Bronchial epithelial cell (primary cell): Measurements from ENCODE around the gene UQCRFS1. TPM values are rescaled to one million over a fixed set of nuclear protein-coding genes. Genes with fewer than 3 reads are reported as not detected.

Experiments used
- DNase-seq: peaks from one replicate; pipeline ENCODE4 v3.0.0-alpha.2; 2010; ENCODE audit warnings: low read depth
- FAIRE-seq: peaks from 2 replicates; lab custom pipeline; 2011; peaks lifted over from hg19 to GRCh38; lab: Jason Lieb, UNC
- H3K27me3 ChIP-seq: 2 replicates; pipeline ENCODE4 v1.5.1; 2011; ENCODE audit warnings: low read length; ENCODE audit not compliant: control insufficient read depth, insufficient read depth
- H3K36me3 ChIP-seq: 2 replicates; pipeline ENCODE4 v1.5.1; 2011; ENCODE audit warnings: low read length; ENCODE audit not compliant: control insufficient read depth, insufficient read depth
- H3K4me3 ChIP-seq: 2 replicates; pipeline ENCODE4 v1.5.1; 2011; ENCODE audit warnings: mild to moderate bottlenecking, low read depth, low read length, control low read depth
- CTCF ChIP-seq: IDR thresholded peaks from 2 replicates; pipeline ENCODE4 v1.5.1; 2011; ENCODE audit warnings: mild to moderate bottlenecking, moderate library complexity, low read length, control low read depth, inconsistent platforms; ENCODE audit not compliant: insufficient read depth, severe bottlenecking
- total RNA-seq: library from RNA; depleted of rRNA; stranded (reverse); fragments of >200 nt; gene quantifications from 2 replicates; pipeline ENCODE4 v1.2.1, GENCODE V29; 2014

Gene UQCRFS1
- total RNA-seq, 1 donor from 2014 or later, result 26.1 TPM

GRCh38 chr19:29187676-29188075 is 25.3 kb downstream of the UQCRFS1 start:
- no peaks in the 10 kb centered on the region for H3K27me3 ChIP-seq
- no peak for TF ChIP-seq CTCF
- no peak for FAIRE-seq

GRCh38 chr19:29185427-29185826 is 27.5 kb downstream of the UQCRFS1 start:
- FAIRE-seq, result peak; percentile 28
- Histone ChIP-seq H3K4me3 (no peak overlapping the region), H3K27me3 (no peaks in the 10 kb centered on the region), H3K36me3 (no peaks in the 10 kb centered on the region)
- DNase-seq, result no peak
- no peak for TF ChIP-seq CTCF

More at GRCh38 chr19:29187676-29188075, 25.3 kb downstream of the UQCRFS1 start:
- Histone ChIP-seq H3K4me3 (no peak overlapping the region), H3K36me3 (no peaks in the 10 kb centered on the region)
- DNase-seq, result no peak

- no peak for TF ChIP-seq CTCF
Observed at GRCh38 chr19:29176981-29177754, 35.8 kb downstream of the UQCRFS1 start.

GRCh38 chr19:29173896-29174295 is 39.1 kb downstream of the UQCRFS1 start:
- DNase-seq (no peak), FAIRE-seq (no peak)
- Histone ChIP-seq H3K36me3 (no peaks in the 10 kb centered on the region), H3K27me3 (no peaks in the 10 kb centered on the region), H3K4me3 (no peak overlapping the region)
- TF ChIP-seq CTCF, result no peak

More at GRCh38 chr19:29176981-29177754, 35.8 kb downstream of the UQCRFS1 start:
- Histone ChIP-seq H3K4me3 (no peak overlapping the region), H3K36me3 (no peaks in the 10 kb centered on the region), H3K27me3 (no peaks in the 10 kb centered on the region)
- no peak for DNase-seq
- FAIRE-seq, result no peak

GRCh38 chr19:29172302-29172701 is 40.6 kb downstream of the UQCRFS1 start:
- Histone ChIP-seq H3K27me3 (no peaks in the 10 kb centered on the region), H3K4me3 (no peak overlapping the region), H3K36me3 (no peaks in the 10 kb centered on the region)
- no peak for DNase-seq
- FAIRE-seq, result no peak
- no peak for TF ChIP-seq CTCF
